ENCODE results near the gene RGP1.

DNA sequence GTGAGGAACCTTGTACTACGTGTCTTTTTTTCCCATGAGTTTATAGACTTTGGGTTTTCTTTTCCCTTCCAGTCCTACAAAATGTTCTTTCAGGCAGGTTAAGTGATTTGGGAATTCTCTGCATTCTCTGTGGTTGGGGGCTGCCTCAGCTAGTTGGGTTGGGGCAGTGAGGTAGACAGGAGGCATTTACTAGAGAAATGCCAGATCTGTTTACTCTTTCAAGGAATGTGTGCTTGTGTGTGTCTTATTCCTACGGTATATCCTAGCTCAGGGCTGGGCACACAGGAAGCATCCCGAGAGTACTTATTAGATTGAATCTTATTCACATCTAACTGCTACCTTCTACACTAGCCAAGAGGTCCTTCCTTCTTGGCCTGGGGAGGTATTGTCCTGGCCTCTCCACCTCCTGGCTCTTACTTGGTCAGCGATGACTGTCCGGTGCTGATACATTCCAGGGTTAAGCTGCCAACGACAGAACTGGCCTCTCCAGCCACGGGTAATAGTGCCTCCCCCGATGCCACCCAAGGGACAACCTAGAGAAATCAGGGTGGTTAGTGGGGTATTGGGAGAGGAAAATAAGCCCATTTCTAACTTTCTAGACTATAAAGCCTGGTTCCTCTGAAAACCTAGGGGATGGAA lies 5.1 kb upstream of the RGP1 start:
- TF ChIP-seq POLR2A (IDR thresholded peaks at IDR 0.05; ENCODE audit: extremely low read depth, insufficient read length), result no peak
- TF ChIP-seq, protein P1, sequence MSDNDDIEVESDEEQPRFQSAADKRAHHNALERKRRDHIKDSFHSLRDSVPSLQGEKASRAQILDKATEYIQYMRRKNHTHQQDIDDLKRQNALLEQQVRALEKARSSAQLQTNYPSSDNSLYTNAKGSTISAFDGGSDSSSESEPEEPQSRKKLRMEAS (IDR thresholded peaks at IDR 0.05; ENCODE audit: low read depth, low read length), result no peak
- TF ChIP-seq, protein P2, sequence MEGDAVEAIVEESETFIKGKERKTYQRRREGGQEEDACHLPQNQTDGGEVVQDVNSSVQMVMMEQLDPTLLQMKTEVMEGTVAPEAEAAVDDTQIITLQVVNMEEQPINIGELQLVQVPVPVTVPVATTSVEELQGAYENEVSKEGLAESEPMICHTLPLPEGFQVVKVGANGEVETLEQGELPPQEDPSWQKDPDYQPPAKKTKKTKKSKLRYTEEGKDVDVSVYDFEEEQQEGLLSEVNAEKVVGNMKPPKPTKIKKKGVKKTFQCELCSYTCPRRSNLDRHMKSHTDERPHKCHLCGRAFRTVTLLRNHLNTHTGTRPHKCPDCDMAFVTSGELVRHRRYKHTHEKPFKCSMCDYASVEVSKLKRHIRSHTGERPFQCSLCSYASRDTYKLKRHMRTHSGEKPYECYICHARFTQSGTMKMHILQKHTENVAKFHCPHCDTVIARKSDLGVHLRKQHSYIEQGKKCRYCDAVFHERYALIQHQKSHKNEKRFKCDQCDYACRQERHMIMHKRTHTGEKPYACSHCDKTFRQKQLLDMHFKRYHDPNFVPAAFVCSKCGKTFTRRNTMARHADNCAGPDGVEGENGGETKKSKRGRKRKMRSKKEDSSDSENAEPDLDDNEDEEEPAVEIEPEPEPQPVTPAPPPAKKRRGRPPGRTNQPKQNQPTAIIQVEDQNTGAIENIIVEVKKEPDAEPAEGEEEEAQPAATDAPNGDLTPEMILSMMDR (IDR thresholded peaks at IDR 0.05; ENCODE audit: low read depth, low read length), result no peak

Measured in NB4 (cell line).